Activated naive CD8-positive, alpha-beta T cell treated with anti-CD3 and anti-CD28 coated beads, Interleukin-2, amount 10 ng/mL, durations not matched to agents 7 days and 5 days (primary cell): ENCODE results near the gene DNMT3B. TPM values are rescaled to one million over a fixed set of nuclear protein-coding genes. Genes with fewer than 3 reads are reported as not detected.
A peak's percentile ranks its signal among the peaks of the same experiment; 100 is the strongest.

ENCODE experiments used
- ATAC-seq: fragments of 150-1000 bp; cut with Tn5 transposase; one replicate; pipeline ENCODE4 v1.10.0; 2021; ENCODE audit warnings: low read depth, moderate library complexity
- POLR2A ChIA-PET: fragments of 350-600 bp; sonication (Branson Sonifier 250); formaldehyde crosslinking; loops from one replicate; lab custom pipeline; 2021; ENCODE audit warnings: antibody characterized with exemption; lab: Charles Lee
- DNase-seq: peaks from one replicate; pipeline ENCODE4 v3.0.0; 2021
- H3K27ac Mint-ChIP-seq: one replicate; pipeline ENCODE4 v1.8.0; 2022; ENCODE audit warnings: mild to moderate bottlenecking, mixed read lengths
- H3K27me3 Mint-ChIP-seq: one replicate; pipeline ENCODE4 v1.8.0; 2022; ENCODE audit warnings: mild to moderate bottlenecking, moderate library complexity, mixed read lengths
- H3K36me3 Mint-ChIP-seq: one replicate; pipeline ENCODE4 v1.8.0; 2021; ENCODE audit warnings: mild to moderate bottlenecking, mixed read lengths
- H3K4me1 Mint-ChIP-seq: one replicate; pipeline ENCODE4 v1.8.0; 2021; ENCODE audit warnings: mixed read lengths
- H3K4me3 Mint-ChIP-seq: one replicate; pipeline ENCODE4 v1.8.0; 2022; ENCODE audit warnings: mild to moderate bottlenecking, moderate library complexity, mixed read lengths
- H3K9me3 Mint-ChIP-seq: one replicate; pipeline ENCODE4 v1.8.0; 2021; ENCODE audit warnings: mixed read lengths
- total RNA-seq, 2 experiments: library from RNA; stranded (reverse); gene quantifications; one replicate each; pipeline ENCODE4 v1.2.3, GENCODE V29; 2021

Gene DNMT3B
- total RNA-seq, 2 experiments from 2014 or later: 4.9 to 6.6 TPM

GRCh38 chr20:32805721-32806120, 43.5 kb downstream of the DNMT3B start:
- Mint-ChIP-seq H3K27ac (no peak overlapping the region), H3K27me3 (no peaks in the 10 kb centered on the region), H3K36me3 (peaks cover 22% of the 10 kb centered on the region), H3K9me3 (no peaks in the 10 kb centered on the region), H3K4me3 (no peak overlapping the region), H3K4me1 (no peaks in the 10 kb centered on the region)
- POLR2A ChIA-PET: no interaction called here
- DNase-seq (no peak), ATAC-seq (no peak)

DNA sequence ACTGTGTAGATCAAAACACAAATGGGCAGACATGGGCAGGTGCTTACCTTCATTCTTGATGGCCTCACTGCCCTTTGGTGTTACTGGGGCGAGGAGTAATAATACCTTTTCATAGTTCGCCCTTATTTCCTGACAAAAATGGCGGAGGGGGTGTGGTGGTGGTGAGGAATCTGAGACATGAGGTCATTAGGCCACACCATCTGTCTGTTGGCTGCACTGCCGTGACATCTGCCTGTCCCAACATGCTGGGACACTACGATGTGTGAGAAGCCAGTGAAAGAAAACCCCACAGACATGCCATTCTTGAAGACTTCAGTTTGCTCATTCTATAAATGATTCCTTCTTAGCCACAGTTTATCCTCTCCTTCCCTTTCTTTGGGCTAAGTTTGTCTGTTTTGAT, 44.2 kb downstream of the DNMT3B start:
- Mint-ChIP-seq H3K9me3 (no peaks in the 10 kb centered on the region), H3K36me3 (peaks cover 19% of the 10 kb centered on the region), H3K27me3 (no peaks in the 10 kb centered on the region), H3K27ac (no peak overlapping the region), H3K4me3 (no peak overlapping the region), H3K4me1 (no peaks in the 10 kb centered on the region)
- DNase-seq: no peak
- ATAC-seq: no peak
- POLR2A ChIA-PET: no interaction called here

DNA sequence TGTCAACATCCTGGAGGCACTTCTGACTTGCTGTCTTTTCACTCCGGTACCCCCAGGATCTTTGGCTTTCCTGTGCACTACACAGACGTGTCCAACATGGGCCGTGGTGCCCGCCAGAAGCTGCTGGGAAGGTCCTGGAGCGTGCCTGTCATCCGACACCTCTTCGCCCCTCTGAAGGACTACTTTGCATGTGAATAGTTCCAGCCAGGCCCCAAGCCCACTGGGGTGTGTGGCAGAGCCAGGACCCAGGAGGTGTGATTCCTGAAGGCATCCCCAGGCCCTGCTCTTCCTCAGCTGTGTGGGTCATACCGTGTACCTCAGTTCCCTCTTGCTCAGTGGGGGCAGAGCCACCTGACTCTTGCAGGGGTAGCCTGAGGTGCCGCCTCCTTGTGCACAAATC, 45.5 kb downstream of the DNMT3B start:
- no peak overlapping the region for H3K4me3 Mint-ChIP-seq
- H3K36me3 Mint-ChIP-seq: peaks cover 14% of the 10 kb centered on the region
- ATAC-seq (no peak), DNase-seq (no peak)
- H3K27me3 Mint-ChIP-seq: no peaks in the 10 kb centered on the region
- no peaks in the 10 kb centered on the region for H3K9me3 Mint-ChIP-seq
- POLR2A ChIA-PET: no interaction called here
- H3K27ac Mint-ChIP-seq: no peak overlapping the region
- no peaks in the 10 kb centered on the region for H3K4me1 Mint-ChIP-seq

DNA sequence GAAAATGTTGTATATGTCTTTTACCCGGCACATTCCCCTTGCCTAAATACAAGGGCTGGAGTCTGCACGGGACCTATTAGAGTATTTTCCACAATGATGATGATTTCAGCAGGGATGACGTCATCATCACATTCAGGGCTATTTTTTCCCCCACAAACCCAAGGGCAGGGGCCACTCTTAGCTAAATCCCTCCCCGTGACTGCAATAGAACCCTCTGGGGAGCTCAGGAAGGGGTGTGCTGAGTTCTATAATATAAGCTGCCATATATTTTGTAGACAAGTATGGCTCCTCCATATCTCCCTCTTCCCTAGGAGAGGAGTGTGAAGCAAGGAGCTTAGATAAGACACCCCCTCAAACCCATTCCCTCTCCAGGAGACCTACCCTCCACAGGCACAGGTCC, 46.3 kb downstream of the DNMT3B start:
- Mint-ChIP-seq H3K4me3 (no peak overlapping the region), H3K27me3 (no peaks in the 10 kb centered on the region), H3K36me3 (peaks cover 11% of the 10 kb centered on the region), H3K4me1 (no peaks in the 10 kb centered on the region), H3K9me3 (no peaks in the 10 kb centered on the region), H3K27ac (no peak overlapping the region)
- ATAC-seq (no peak), DNase-seq (no peak)
- POLR2A ChIA-PET: no interaction called here

GRCh38 chr20:32809907-32810306, 47.7 kb downstream of the DNMT3B start:
- H3K36me3 Mint-ChIP-seq: peaks cover 7% of the 10 kb centered on the region
- POLR2A ChIA-PET: no interaction called here
- H3K4me1 Mint-ChIP-seq: no peaks in the 10 kb centered on the region

DNA sequence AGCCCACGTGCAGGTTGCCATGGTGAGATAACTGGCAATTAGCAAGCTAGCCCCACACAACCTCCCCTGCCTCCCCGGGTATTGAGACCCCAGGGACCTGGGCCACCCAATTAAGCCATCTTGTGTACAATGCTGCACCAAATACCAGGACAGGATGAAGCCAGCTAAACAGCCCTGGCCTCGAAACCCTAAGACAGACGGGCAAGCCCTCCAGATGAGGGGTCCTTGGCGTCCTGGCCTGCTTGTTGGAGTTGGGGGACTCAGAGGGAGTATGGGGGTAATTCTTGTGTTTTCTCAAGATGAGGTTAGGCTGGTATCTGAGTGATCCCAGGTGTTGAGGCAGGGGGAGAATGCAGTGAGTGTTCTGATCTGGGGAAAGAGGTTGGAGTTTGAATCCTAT, 48.8 kb downstream of the DNMT3B start:
- H3K36me3 Mint-ChIP-seq: peaks cover 5% of the 10 kb centered on the region

More at GRCh38 chr20:32809907-32810306, 47.7 kb downstream of the DNMT3B start:
- Mint-ChIP-seq H3K4me3 (no peak overlapping the region), H3K27me3 (no peaks in the 10 kb centered on the region), H3K27ac (no peak overlapping the region), H3K9me3 (no peaks in the 10 kb centered on the region)
- ATAC-seq (no peak), DNase-seq (no peak)

DNA sequence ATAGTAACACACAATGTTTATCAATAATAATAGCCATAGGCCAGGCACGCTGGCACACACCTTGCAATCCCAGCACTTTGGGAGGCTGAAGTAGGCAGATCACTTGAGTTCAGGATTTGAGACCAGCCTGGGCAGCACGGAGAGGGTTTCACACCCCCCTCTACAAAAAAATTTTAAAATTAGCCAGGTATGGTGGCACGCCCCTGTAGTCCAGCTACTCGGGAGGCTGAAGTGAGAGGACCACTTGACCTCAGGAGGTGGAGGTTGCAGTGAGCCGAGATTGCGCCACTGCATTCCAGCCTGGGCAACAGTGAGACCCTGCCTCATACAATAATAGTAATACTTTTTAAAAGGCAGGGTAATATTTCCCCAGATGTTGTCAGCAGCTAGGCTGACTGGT, 49.7 kb downstream of the DNMT3B start:
- DNase-seq: no peak
- no peaks in the 10 kb centered on the region for H3K4me1 Mint-ChIP-seq
- H3K36me3 Mint-ChIP-seq: no peaks in the 10 kb centered on the region
- H3K9me3 Mint-ChIP-seq: no peaks in the 10 kb centered on the region
- no peak for ATAC-seq
- no peaks in the 10 kb centered on the region for H3K27me3 Mint-ChIP-seq
- POLR2A ChIA-PET: no interaction called here
- H3K27ac Mint-ChIP-seq: no peak overlapping the region
- no peak overlapping the region for H3K4me3 Mint-ChIP-seq

More for the DNA sequence above, 48.8 kb downstream of the DNMT3B start:
- Mint-ChIP-seq H3K4me1 (no peaks in the 10 kb centered on the region), H3K27me3 (no peaks in the 10 kb centered on the region), H3K4me3 (no peak overlapping the region), H3K27ac (no peak overlapping the region), H3K9me3 (no peaks in the 10 kb centered on the region)
- POLR2A ChIA-PET: no interaction called here
- no peak for DNase-seq
- no peak for ATAC-seq

DNA sequence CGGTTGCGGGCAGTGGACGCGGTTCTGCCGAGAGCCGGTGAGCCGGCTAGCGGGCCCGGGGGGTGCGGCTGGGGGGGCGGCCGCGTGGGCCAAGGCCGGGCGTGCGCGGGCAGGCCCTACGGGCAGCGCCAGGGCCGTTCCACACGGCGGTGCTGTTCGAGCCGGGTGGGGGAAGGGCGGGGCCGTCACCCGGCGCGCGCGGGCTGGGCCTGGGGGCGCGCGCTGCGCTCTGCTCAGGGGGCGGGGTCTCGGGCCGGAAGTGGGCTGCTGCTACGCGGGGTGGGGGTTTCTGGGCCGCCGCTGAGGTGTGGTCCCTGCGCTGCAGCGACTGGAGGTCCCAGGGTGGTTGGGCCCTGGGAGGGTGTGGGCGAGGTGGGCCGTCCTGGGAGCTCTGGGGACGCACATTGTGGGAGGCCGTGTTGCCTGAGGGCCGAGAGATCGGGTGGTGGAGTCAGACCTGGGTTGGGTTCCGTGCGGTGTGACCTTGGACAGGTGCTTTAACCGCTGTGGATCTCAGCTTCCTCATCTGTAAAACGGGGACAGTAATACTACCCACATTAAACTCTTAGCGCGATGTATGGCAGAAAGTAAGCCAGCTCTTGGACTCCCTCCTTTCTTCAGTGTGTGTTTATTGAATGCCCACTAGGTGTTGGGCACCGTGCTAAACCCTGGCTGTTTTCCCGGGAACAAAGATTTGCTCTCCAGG, 58.0 kb downstream of the DNMT3B start:
- ATAC-seq (peak; percentile 80), DNase-seq (peak; percentile 90)
- H3K4me3 Mint-ChIP-seq: peak overlapping the region; percentile 96
- H3K27me3 Mint-ChIP-seq: no peaks in the 10 kb centered on the region
- POLR2A ChIA-PET: interaction anchor here (0.7 to 2.0 kb wide), 12 partner anchors 10 to 1076 kb away, joined by 3 to 10 read pairs (median 4); partner anchors contain the start of gene COMMD7
- peaks cover 14% of the 10 kb centered on the region for H3K36me3 Mint-ChIP-seq
- peaks cover 38% of the 10 kb centered on the region for H3K4me1 Mint-ChIP-seq
- no peaks in the 10 kb centered on the region for H3K9me3 Mint-ChIP-seq
- H3K27ac Mint-ChIP-seq: peak overlapping the region; percentile 98

- POLR2A ChIA-PET: interaction anchor here (0.7 to 2.0 kb wide), 8 partner anchors 9 to 286 kb away, joined by 3 to 10 read pairs (median 4); partner anchors contain the start of gene COMMD7
- peak overlapping the region; percentile 98 for H3K27ac Mint-ChIP-seq
- peak overlapping the region; percentile 96 for H3K4me3 Mint-ChIP-seq
- ATAC-seq (no peak), DNase-seq (no peak)
- peaks cover 18% of the 10 kb centered on the region for H3K36me3 Mint-ChIP-seq
- no peaks in the 10 kb centered on the region for H3K9me3 Mint-ChIP-seq
- peaks cover 39% of the 10 kb centered on the region for H3K4me1 Mint-ChIP-seq
- no peaks in the 10 kb centered on the region for H3K27me3 Mint-ChIP-seq
These were observed 58.7 kb downstream of the DNMT3B start for GRCh38 chr20:32820698-32821377.

GRCh38 chr20:32822225-32822624, 60.0 kb downstream of the DNMT3B start:
- Mint-ChIP-seq H3K9me3 (no peaks in the 10 kb centered on the region), H3K27me3 (no peaks in the 10 kb centered on the region), H3K27ac (no peak overlapping the region), H3K36me3 (peaks cover 23% of the 10 kb centered on the region), H3K4me3 (peak overlapping the region; percentile 96), H3K4me1 (peaks cover 42% of the 10 kb centered on the region)
- DNase-seq (no peak), ATAC-seq (no peak)
- POLR2A ChIA-PET: interaction anchor here (1.8 kb wide), 1 partner anchor 11 kb away, joined by 10 read pairs; no protein-coding TSS in a partner anchor

DNA sequence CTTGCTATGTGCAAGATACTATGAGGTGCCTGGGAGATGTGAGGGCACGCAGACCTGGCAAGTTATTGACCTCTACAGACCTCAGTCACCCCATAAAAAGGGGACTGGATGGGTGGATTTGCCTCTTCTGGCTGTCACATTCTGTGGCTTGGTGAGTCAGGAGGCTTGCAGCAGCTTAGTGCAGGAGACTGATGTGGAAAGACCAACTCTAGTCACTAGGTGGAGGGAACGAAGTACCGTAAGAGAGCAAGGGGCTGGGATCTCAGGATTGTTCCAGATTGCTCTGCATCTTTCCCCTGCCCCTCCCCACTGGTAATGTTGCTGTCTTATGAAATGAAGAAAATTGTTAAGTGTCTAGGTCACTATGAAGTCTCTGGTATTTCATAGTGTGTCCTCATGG, 60.9 kb downstream of the DNMT3B start:
- Mint-ChIP-seq H3K4me1 (peaks cover 42% of the 10 kb centered on the region), H3K36me3 (peaks cover 26% of the 10 kb centered on the region), H3K4me3 (peak overlapping the region; percentile 12), H3K9me3 (no peaks in the 10 kb centered on the region), H3K27ac (peak overlapping the region; percentile 70), H3K27me3 (no peaks in the 10 kb centered on the region)
- DNase-seq (no peak), ATAC-seq (no peak)
- POLR2A ChIA-PET: interaction anchor here (1.8 kb wide), 1 partner anchor 10 kb away, joined by 10 read pairs; no protein-coding TSS in a partner anchor

- no peak for ATAC-seq
- no peak for DNase-seq
- POLR2A ChIA-PET: interaction anchor here (0.6 kb wide), 1 partner anchor 124 kb away, joined by 3 read pairs; no protein-coding TSS in a partner anchor
- no peaks in the 10 kb centered on the region for H3K27me3 Mint-ChIP-seq
- H3K4me3 Mint-ChIP-seq: no peak overlapping the region
- H3K4me1 Mint-ChIP-seq: peaks cover 47% of the 10 kb centered on the region
- H3K36me3 Mint-ChIP-seq: peaks cover 30% of the 10 kb centered on the region
- peak overlapping the region; percentile 45 for H3K27ac Mint-ChIP-seq
- no peaks in the 10 kb centered on the region for H3K9me3 Mint-ChIP-seq
These were observed 61.8 kb downstream of the DNMT3B start for GRCh38 chr20:32823737-32824588.
